Measurements from ENCODE around the gene MAPK9.

DNA sequence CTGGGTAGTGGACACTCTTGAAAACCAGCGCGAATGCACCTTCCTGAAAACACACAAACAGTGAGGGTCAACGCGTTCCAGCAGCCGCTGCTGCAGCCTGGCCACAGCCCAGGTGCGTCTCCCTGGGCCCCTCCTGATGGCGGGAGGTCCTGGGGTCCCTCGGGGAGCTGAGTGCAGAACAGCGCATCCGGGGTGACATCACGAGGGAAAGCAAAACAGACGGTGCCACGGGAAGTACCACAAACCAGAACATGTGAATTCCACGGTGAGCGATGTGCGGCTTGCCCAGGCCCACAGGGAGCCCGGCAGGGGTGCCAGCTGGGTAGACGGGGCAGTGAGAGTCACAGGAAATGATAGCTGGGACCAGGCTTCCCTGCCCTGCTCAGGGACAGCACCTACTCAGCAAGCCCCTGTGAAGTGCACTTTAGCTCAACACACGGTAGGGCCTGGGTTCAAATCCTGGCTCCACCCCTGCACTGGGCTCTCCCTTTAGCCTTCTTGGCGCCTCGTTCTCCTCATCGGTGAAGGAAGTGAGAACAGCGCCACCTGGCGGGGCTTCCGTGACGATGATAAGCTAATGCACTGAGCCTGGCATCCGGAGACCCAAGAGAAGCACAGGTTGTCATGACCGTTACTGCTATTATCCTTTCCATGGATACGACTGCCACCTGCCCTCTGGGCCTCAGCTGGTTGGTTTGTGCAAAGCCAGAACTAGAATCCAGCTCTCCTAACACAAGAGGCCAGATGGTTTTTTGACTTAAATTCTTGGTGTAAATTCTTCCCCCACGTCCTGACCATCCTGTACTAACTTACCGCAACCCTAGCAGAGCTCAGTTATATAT is 36.6 kb upstream of the MAPK9 start:
- TF ChIP-seq, protein P1, sequence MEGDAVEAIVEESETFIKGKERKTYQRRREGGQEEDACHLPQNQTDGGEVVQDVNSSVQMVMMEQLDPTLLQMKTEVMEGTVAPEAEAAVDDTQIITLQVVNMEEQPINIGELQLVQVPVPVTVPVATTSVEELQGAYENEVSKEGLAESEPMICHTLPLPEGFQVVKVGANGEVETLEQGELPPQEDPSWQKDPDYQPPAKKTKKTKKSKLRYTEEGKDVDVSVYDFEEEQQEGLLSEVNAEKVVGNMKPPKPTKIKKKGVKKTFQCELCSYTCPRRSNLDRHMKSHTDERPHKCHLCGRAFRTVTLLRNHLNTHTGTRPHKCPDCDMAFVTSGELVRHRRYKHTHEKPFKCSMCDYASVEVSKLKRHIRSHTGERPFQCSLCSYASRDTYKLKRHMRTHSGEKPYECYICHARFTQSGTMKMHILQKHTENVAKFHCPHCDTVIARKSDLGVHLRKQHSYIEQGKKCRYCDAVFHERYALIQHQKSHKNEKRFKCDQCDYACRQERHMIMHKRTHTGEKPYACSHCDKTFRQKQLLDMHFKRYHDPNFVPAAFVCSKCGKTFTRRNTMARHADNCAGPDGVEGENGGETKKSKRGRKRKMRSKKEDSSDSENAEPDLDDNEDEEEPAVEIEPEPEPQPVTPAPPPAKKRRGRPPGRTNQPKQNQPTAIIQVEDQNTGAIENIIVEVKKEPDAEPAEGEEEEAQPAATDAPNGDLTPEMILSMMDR (IDR thresholded peaks at IDR 0.05 in 4 of 5, conservative IDR thresholded peaks at IDR 0.05 in 1 of 5), result peak; percentile 31 to 74 (median 64)
- no peak for TF ChIP-seq POLR2A (IDR thresholded peaks at IDR 0.05)

Measured in gastrocnemius medialis (tissue), 4 donors.